G401.6 (cell line): ENCODE results near the gene KRTAP20-2.

ENCODE experiments used
- FAIRE-seq: peaks from 2 replicates; lab custom pipeline; 2012; peaks lifted over from hg19 to GRCh38; lab: Jason Lieb, UNC

Gene KRTAP20-2

GRCh38 chr21:30634906-30635305 lies at the start of gene KRTAP20-2:
Gene KRTAP20-2 (plus strand): TSS chr21:30635206. CDS start chr21:30635264, 58 bp downstream.
- no peak for FAIRE-seq

GRCh38 chr21:30590297-30590696 lies 44.7 kb upstream of the KRTAP20-2 start, which contains the start of gene KRTAP22-2:
Gene KRTAP22-2 (minus strand): TSS chr21:30590397.
- FAIRE-seq, result no peak

GRCh38 chr21:30592140-30592539 lies 42.9 kb upstream of the KRTAP20-2 start, which contains the start of gene KRTAP6-3:
Gene KRTAP6-3 (plus strand): TSS chr21:30592440. CDS start chr21:30592446, 6 bp downstream.
- no peak for FAIRE-seq

GRCh38 chr21:30598802-30599201 lies 36.2 kb upstream of the KRTAP20-2 start, which contains the start of gene KRTAP6-2:
Gene KRTAP6-2 (minus strand): TSS chr21:30598902. CDS start chr21:30598874, 28 bp downstream.
- no peak for FAIRE-seq

- no peak for FAIRE-seq
Observed at GRCh38 chr21:30600787-30601186, 34.2 kb upstream of the KRTAP20-2 start, which contains the start of gene KRTAP22-1. Gene KRTAP22-1 (plus strand): TSS chr21:30601087.

- no peak for FAIRE-seq
Observed at GRCh38 chr21:30605968-30606367, 29.0 kb upstream of the KRTAP20-2 start.

- FAIRE-seq, result no peak
Observed at GRCh38 chr21:30612132-30612531, 22.9 kb upstream of the KRTAP20-2 start.

GRCh38 chr21:30613836-30614235 lies 21.2 kb upstream of the KRTAP20-2 start, which contains the start of gene KRTAP6-1:
Gene KRTAP6-1 (minus strand): TSS chr21:30613930. CDS start chr21:30613904, 26 bp downstream.
- no peak for FAIRE-seq

- no peak for FAIRE-seq
Observed at GRCh38 chr21:30615199-30615598, 19.8 kb upstream of the KRTAP20-2 start.

- FAIRE-seq, result no peak
Observed at GRCh38 chr21:30616125-30616524, 18.9 kb upstream of the KRTAP20-2 start, which contains the start of gene KRTAP20-1. Gene KRTAP20-1 (plus strand): TSS chr21:30616425. CDS start chr21:30616455, 30 bp downstream.

GRCh38 chr21:30620080-30620479 lies 14.9 kb upstream of the KRTAP20-2 start:
- FAIRE-seq, result no peak

- no peak for FAIRE-seq
Observed at GRCh38 chr21:30620522-30620921, 14.5 kb upstream of the KRTAP20-2 start, which contains the start of gene KRTAP20-4. Gene KRTAP20-4 (plus strand): TSS chr21:30620627.

GRCh38 chr21:30623362-30623761 lies 11.6 kb upstream of the KRTAP20-2 start:
- no peak for FAIRE-seq

GRCh38 chr21:30625449-30626165 lies 9.4 kb upstream of the KRTAP20-2 start:
- FAIRE-seq, result no peak

GRCh38 chr21:30628109-30628508 lies 6.9 kb upstream of the KRTAP20-2 start:
- FAIRE-seq, result no peak

- FAIRE-seq, result no peak
Observed at GRCh38 chr21:30629200-30629599, 5.8 kb upstream of the KRTAP20-2 start.

GRCh38 chr21:30638686-30639085 lies 3.7 kb downstream of the KRTAP20-2 start:
- FAIRE-seq, result no peak

GRCh38 chr21:30642564-30642963 lies 7.6 kb downstream of the KRTAP20-2 start, which contains the start of gene KRTAP20-3:
Gene KRTAP20-3 (plus strand): TSS chr21:30642864.
- no peak for FAIRE-seq

- FAIRE-seq, result no peak
Observed at GRCh38 chr21:30646904-30647414, 12.0 kb downstream of the KRTAP20-2 start.

- no peak for FAIRE-seq
Observed at GRCh38 chr21:30652891-30653290, 17.9 kb downstream of the KRTAP20-2 start.

- FAIRE-seq, result no peak
Observed at GRCh38 chr21:30668776-30669175, 33.8 kb downstream of the KRTAP20-2 start.

GRCh38 chr21:30672985-30673650 lies 38.1 kb downstream of the KRTAP20-2 start:
- FAIRE-seq, result no peak

- no peak for FAIRE-seq
Observed at GRCh38 chr21:30674312-30674711, 39.3 kb downstream of the KRTAP20-2 start.
